ENCODE measurements around the gene TAAR6. TPM values are rescaled to one million over a fixed set of nuclear protein-coding genes. Genes with fewer than 3 reads are reported as not detected.
"Not testable (repeated sequence)": the region's sequence is repeated elsewhere in the genome, so short reads cannot be mapped to it uniquely, and the experiment has no call there.

The TAAR6 gene
- total RNA-seq, 2 experiments from 2014 or later = not detected

DNA sequence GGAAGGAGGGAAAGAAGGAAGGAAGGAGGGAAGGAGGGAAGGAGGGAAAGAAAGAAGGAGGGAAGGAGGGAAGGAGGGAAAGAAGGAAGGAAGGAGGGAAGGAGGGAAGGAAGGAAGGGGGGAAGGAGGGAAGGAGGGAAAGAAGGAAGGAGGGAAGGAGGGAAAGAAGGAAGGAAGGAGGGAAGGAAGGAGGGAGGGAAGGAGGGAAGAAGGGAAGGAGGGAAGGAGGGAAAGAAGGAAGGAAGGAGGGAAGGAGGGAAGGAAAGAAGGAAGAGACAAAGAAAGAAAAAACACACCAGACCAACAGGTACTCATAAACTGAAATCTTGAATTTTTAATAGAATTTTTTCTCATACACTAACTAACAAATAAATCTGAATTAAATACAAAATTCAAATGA, 30.8 kb downstream of the TAAR6 start:
- H3K4me3 Mint-ChIP-seq; H3K36me3 Mint-ChIP-seq; H3K9me3 Mint-ChIP-seq (ENCODE audit: low read depth); ATAC-seq; H3K4me1 Mint-ChIP-seq; DNase-seq; H3K27ac Mint-ChIP-seq: not testable (repeated sequence)
- CTCF ChIA-PET = interaction anchor here (1.2 kb wide), 1 partner anchor 30 kb away, joined by 3 read pairs; no protein-coding TSS in a partner anchor
- H3K27me3 Mint-ChIP-seq = peaks cover 22% of the 10 kb centered on the region

DNA sequence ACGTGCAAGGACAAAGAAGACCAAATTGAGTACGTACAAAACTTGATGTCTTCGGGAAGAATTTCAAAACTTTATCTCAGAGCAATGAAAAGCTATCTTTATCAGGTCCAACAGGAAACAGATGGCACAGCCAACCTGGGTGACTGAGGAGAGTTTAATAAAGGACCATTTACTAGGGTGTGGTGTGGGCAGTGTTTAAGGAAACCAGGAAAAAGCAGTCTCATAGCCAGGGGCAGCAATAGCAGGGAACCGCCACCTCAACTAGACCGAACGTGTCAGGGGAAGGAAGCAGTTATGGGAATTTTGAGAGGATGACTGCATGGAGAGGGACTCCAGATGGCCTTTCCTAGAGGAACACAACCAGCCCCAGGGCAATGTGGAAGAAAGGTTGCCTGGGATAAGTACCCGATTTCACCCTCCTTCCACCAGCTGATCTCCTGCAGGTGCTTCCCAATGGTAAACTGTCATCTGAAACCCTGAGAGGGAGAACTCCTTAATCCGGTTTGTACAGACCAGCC, 34.6 kb downstream of the TAAR6 start:
- Mint-ChIP-seq H3K4me1 (no peaks in the 10 kb centered on the region), H3K9me3 (ENCODE audit: low read depth) (no peaks in the 10 kb centered on the region), H3K27ac (no peak overlapping the region), H3K4me3 (no peak overlapping the region), H3K27me3 (peaks cover 11% of the 10 kb centered on the region), H3K36me3 (no peaks in the 10 kb centered on the region)
- ATAC-seq (no peak), DNase-seq (no peak)
- CTCF ChIA-PET = no interaction called here

DNA sequence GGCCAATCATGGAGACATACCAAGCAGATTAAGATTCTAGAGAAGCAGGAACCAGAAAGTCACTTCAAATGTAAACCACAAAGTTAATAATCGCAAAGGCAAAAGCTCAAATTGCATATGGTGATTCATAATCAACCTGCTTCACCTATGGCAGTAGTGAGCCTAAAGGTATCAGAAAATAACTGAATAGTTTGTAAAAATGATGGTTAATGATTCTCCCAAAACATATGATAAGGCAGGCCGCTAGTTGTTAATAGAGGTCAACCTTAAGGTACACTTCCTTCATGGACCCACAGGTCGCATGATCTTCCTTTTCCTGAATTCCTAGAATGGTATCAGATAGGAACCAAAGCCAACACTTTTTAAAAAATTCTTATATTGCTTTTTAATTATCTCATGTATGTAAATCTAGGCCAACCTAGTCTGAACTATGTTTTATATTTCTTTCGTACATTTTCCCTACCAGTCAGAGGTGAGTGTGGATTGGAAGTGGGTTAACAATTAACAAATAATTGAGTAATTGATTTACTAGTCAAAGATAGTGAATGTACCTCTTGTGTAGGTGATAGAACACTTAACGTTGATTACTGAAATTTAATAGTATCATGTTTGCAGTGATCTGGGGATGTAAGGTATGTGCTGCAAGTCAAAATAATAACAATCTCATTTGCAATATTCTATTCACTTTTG, 37.6 kb downstream of the TAAR6 start:
- Mint-ChIP-seq H3K36me3 (no peaks in the 10 kb centered on the region), H3K4me3 (no peak overlapping the region), H3K27me3 (peaks cover 7% of the 10 kb centered on the region), H3K27ac (no peak overlapping the region), H3K4me1 (peaks cover 4% of the 10 kb centered on the region), H3K9me3 (ENCODE audit: low read depth) (no peaks in the 10 kb centered on the region)
- CTCF ChIA-PET = no interaction called here
- ATAC-seq (no peak), DNase-seq (no peak)

DNA sequence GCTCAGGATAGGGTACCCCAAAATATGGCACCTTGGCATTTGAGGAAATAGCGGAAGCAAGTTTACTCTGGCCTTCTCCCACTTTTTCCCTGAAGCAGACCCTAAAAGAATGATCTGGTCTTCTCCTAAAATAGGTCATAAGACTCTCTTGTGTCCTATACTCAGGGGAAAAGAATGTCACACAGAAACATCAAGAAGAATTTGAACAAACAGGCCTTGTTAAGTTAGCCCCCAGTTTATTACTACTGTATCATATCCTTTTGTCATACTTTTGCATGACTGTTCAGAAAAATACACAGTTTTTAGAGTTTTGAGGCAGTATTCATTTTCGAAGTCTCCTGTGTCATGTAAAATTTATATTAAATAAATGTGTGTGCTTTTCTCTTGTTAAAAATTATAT, 41.5 kb downstream of the TAAR6 start:
- DNase-seq (no peak), ATAC-seq (no peak)
- Mint-ChIP-seq H3K36me3 (no peaks in the 10 kb centered on the region), H3K4me1 (peaks cover 10% of the 10 kb centered on the region), H3K27ac (no peak overlapping the region), H3K9me3 (ENCODE audit: low read depth) (no peaks in the 10 kb centered on the region), H3K4me3 (no peak overlapping the region), H3K27me3 (peaks cover 3% of the 10 kb centered on the region)
- CTCF ChIA-PET = no interaction called here

DNA sequence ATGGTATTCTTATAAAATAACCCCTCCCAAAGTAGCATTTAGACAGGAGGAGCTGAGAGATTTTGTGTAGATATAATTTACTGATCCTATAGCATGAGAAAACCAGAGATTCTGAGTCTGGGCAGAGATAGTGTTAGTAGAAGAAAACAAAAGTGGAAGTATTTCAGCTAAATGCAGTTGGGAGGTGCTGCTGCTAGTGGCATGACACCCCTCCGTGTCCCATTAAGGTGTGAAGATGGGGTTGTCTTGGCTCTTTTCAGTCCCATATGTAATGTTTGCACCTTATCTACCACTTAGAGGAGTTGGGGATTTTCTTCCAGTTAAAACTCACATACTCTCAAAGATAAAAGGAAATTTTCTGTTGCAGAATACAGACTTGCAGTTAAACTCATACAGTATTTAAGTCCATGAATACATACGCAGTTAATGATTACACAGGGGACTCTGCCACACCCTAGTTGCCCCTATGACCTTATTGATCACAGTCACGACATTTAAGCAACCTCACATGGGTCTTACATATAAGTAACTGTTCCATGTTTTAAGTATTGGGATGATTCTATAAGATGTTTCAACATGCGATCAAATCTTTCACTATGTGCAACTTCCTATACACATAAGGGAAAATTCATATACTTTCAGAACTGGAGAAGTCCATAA, 42.5 kb downstream of the TAAR6 start:
- Mint-ChIP-seq H3K27ac (no peak overlapping the region), H3K4me1 (peaks cover 10% of the 10 kb centered on the region)
- no peak for DNase-seq

DNA sequence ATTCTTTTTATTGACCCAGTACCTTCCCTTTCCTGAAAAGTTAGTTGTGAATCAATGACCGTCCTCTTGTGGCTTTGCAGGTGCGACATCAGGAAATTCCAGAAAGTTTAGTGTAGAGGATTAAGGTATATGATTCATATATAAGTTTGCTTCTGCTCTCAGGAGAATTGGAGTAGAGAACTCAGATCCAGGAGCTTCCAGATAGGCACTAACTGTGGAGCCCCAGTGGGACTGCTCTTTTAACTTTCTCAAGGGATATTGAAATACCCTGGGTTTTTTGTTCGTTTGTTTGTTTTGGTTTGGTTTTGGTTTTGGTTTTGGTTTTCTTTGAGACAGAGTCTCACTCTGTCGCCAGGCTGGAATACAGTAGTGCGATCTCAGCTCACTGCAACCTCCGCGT, 44.4 kb downstream of the TAAR6 start:
- CTCF ChIA-PET = no interaction called here
- DNase-seq (no peak), ATAC-seq (peak; percentile 66)
- Mint-ChIP-seq H3K4me1 (peaks cover 10% of the 10 kb centered on the region), H3K9me3 (ENCODE audit: low read depth) (no peaks in the 10 kb centered on the region), H3K27ac (peak overlapping the region; percentile 74), H3K4me3 (peak overlapping the region; percentile 72), H3K27me3 (peaks cover 10% of the 10 kb centered on the region), H3K36me3 (no peaks in the 10 kb centered on the region)

More for the DNA sequence above, 42.5 kb downstream of the TAAR6 start:
- CTCF ChIA-PET = no interaction called here
- H3K36me3 Mint-ChIP-seq = no peaks in the 10 kb centered on the region
- H3K27me3 Mint-ChIP-seq = peaks cover 5% of the 10 kb centered on the region
- peak; percentile 67 for ATAC-seq
- no peaks in the 10 kb centered on the region for H3K9me3 Mint-ChIP-seq (ENCODE audit: low read depth)
- H3K4me3 Mint-ChIP-seq = no peak overlapping the region

DNA sequence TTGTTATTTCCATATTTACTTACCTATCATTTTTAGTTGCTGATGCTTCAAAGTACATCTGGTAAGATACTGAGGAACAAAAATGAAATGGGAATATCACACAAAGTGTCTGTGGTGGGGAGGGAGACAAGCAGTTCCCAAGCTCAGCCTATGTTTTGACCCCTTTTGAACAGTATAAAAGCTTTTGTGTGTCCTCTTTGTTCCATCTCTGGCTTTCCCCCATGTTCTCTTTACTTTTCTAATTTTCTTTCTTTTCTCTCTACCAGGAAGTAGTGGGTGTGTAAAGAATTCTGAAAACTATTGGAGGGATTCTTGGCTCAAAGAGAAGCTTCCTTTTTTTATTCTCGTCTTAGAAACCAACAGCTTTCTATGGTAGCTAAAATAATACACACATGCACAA, 46.6 kb downstream of the TAAR6 start:
- Mint-ChIP-seq H3K27me3 (peaks cover 15% of the 10 kb centered on the region), H3K4me1 (peaks cover 10% of the 10 kb centered on the region), H3K4me3 (no peak overlapping the region), H3K9me3 (ENCODE audit: low read depth) (no peaks in the 10 kb centered on the region), H3K36me3 (no peaks in the 10 kb centered on the region), H3K27ac (no peak overlapping the region)
- CTCF ChIA-PET = interaction anchor here (1.2 to 1.6 kb wide), 2 partner anchors 21 to 27 kb away, joined by 3 read pairs; partner anchors contain the start of gene TAAR5
- ATAC-seq (no peak), DNase-seq (no peak)

Other genes with a start within 250 kb of the TAAR6 start
- gene MOXD1, start 168.8 kb upstream of the TAAR6 start, total RNA-seq = under 1 TPM in 1 of 2 experiments, not detected in 1; 0.45 TPM
- 10 to 100 TPM; 17.2 to 19.5 TPM for gene STX7, start 57.2 kb upstream of the TAAR6 start, total RNA-seq
- gene TAAR9, start 32.0 kb upstream of the TAAR6 start, total RNA-seq = not detected
- not detected for gene TAAR8, start 17.6 kb upstream of the TAAR6 start, total RNA-seq
- gene TAAR5, start 19.4 kb downstream of the TAAR6 start, total RNA-seq = not detected
- not detected for gene TAAR2, start 54.0 kb downstream of the TAAR6 start, total RNA-seq
- gene TAAR1, start 88.9 kb downstream of the TAAR6 start, total RNA-seq = not detected
- gene VNN1, start 143.7 kb downstream of the TAAR6 start, total RNA-seq = not detected
- gene VNN2, start 187.6 kb downstream of the TAAR6 start, total RNA-seq = 10 to 100 TPM; 12.6 to 16.2 TPM
- gene SLC18B1, start 228.3 kb downstream of the TAAR6 start, total RNA-seq = 1 to 10 TPM; 6.4 to 7.8 TPM
- 1,000 to 10,000 TPM; 1,017 to 1,085 TPM for gene RPS12, start 244.2 kb downstream of the TAAR6 start, total RNA-seq

All from activated CD8-positive, alpha-beta memory T cell treated with anti-CD3 and anti-CD28 coated beads, Interleukin-2, amount 10 ng/mL, durations not matched to agents 7 days and 5 days (primary cell).